NCI-H1930 (cell line): ENCODE data around the gene KRT36.

Source experiments
- DNase-seq, 2 experiments: peaks; one replicate each; lab custom pipeline; 2025; lab: John Stamatoyannopoulos, UW

Gene KRT36

DNA sequence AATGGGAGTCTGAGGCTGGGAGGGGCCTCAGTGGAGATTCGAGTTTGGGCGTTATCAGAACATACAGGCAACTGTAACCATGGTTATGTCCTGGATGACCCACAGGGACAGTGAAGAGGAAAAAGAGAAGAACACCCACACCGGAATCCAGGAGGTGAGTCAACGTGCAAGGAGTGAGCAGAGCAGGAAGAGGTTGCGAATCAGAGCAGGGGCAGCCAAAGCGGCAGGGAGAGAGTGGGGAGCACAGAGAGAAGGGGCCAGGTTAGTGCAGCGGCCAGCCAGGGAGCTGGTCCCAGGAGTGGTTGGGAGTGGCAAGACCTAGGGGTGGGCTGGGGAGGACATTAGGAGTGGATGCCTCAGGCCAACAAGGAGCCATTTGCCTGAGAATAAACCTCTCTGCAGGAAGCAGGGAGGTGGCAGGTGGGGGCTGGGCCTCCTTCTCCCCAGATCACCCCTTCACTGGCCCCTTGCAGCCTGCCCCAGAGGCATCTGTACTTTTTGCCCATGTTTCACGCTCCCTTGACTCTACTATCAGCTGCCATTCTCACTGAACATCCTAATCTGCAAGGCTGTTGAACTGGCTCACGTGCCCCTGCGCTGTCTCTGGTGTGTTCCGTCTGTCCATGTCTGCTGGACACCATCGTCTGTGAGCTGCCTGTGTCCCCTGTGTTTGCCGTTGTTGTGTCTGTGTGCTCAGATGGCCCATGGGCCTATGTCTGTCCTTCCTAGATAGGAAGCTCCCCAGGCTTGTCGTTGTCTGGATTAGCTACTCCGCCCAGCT is 10.6 kb upstream of the KRT36 start:
- DNase-seq, result no peak

DNA sequence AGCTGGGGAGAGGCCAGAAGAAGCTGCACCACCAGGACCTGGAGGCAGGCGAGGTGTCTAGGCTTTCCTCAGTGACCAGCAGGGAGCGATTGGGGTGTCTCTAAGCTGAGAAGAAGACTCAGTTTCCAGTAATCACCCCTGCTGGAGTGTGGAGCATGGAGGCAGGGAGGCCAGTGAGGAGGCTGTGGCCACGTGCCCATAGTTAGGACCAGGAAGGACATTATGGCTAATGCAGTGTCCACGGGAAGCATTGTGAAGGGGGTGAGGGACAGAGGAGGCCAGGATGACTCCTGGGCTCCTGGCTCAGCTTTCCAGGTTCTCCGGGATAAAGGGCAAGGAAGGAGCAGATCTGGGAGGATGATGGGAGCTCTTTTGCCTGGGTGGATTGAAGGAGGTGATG is 10.0 kb upstream of the KRT36 start:
- no peak for DNase-seq

GRCh38 chr17:41498276-41498675 is 8.6 kb upstream of the KRT36 start:
- DNase-seq, result no peak

- DNase-seq, result peak in 1 of 2 experiments; percentile 13
Measured at GRCh38 chr17:41496803-41497484, 7.2 kb upstream of the KRT36 start.

GRCh38 chr17:41494524-41494923 is 4.8 kb upstream of the KRT36 start:
- no peak for DNase-seq

- no peak for DNase-seq
Measured at GRCh38 chr17:41492771-41493170, 3.1 kb upstream of the KRT36 start.

GRCh38 chr17:41492351-41492750 is 2.6 kb upstream of the KRT36 start:
- DNase-seq, result no peak

- DNase-seq, result no peak
Measured at GRCh38 chr17:41491476-41491875, 1.8 kb upstream of the KRT36 start.

DNA sequence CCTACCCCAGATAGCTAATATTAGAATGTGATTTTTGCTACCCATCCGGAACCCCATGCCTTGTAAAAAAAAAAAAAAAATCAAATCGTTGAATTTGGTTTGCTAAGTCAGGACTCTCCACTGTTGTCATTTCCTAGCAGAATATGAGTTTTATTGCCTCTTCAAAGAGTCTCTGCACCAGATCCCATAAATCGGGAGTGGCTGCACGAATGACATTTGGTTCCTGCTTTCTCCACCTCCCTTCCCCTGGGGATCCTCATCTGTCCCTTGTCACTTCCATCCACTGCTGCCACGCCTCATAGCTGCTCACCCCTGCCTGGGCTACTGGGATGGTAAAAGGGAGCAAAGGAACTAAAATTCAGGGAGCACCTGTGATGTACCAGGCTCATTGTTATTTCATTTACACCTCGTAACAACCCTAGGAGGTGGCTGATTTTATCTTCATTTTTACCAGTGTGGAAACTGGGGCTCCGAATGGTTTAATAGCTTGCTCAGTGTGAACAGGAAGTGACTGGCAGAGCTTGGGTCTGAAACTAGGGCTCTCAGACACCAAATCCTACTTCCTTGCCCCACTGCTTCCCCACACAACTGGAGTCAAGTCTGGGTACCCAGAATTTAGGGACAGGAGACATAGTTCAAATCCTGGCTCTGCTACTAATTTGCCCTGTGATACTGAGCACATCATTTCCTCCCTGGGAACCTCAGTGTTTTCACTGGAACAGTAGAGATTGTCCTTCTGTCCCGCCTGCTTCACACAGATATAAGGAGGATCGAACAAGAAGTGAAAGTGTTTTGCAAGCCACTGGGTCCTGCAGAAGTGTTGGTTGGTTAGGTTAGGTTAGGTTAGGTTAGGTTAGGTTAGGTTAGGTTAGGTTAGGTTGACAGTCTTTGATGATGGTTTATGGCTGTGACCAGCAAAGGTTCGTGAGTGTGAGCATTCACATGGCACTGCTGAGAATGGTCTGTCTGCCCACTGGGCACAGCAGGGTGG is 585 bp upstream of the KRT36 start:
- DNase-seq, result no peak

GRCh38 chr17:41486809-41487530 is 2.7 kb downstream of the KRT36 start:
- peak in 1 of 2 experiments; percentile 12 for DNase-seq

DNA sequence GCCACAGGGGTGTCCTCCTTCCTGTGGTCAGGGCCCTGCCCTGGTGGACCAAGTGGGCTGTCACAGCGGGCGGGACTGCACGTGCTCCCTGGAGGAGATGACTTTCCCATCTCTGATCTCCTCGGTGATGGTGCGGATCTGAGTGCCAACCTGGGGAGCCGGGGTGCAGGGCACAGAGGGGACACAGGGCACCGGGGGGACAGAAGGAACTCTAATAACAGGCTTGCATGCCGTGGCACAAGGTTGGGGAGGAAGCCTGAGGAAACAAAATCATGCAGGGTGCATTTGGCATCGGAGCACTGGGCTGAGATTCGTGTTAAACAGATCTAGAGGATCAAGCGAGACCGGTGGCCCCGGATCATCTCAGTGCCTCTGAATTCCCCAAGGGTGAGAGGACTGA is 3.4 kb downstream of the KRT36 start:
- no peak for DNase-seq

GRCh38 chr17:41484920-41485904 is 4.5 kb downstream of the KRT36 start:
- no peak for DNase-seq

DNA sequence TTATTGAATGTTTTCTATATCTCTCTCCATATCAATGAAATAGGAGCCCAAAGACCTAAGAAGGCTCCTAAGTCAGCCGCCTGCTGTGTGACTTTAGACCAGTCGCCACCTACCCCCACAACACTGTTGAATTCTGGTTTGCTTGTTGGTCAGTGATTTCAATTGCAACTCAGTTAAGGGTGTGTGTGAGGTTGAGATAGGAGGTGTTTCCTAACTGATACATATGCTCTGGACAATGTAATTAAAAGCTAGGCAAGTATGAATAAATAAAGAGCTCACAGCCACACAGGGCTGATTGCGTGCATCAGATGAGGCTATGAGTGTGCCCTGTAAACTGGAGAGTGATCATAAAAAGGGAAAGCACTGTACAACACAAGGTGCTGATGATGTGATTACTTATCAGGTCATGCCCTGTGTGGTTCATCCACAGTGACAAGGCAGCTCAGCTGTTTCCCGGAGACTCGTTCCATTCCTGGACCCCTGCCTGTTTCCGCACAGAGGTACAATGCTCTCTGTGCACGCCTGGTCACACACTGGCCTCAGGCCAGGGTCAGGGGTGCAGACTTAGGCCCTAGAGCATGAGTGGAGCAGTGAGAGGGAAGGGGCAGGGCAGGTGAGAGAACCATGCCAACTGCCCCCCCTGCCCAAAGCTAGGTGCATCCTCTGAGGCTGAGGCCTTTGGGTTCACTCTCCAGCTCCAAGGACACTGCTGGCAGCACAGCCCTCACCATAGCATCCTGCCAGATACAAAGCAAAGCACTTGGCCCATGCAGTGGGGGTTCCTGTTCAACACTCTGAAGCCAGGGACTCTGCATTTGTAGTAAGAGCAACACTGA is 5.5 kb downstream of the KRT36 start:
- DNase-seq, result no peak

GRCh38 chr17:41483531-41483930 is 6.2 kb downstream of the KRT36 start:
- no peak for DNase-seq

- no peak for DNase-seq
Measured at GRCh38 chr17:41481036-41481435, 8.7 kb downstream of the KRT36 start, which contains the start of gene KRT35. Gene KRT35 (minus strand): TSS chr17:41481151. CDS start chr17:41481097, 54 bp downstream.

- DNase-seq, result no peak
Measured at GRCh38 chr17:41480581-41480980, 9.1 kb downstream of the KRT36 start.

GRCh38 chr17:41480136-41480535 is 9.6 kb downstream of the KRT36 start:
- no peak for DNase-seq

DNA sequence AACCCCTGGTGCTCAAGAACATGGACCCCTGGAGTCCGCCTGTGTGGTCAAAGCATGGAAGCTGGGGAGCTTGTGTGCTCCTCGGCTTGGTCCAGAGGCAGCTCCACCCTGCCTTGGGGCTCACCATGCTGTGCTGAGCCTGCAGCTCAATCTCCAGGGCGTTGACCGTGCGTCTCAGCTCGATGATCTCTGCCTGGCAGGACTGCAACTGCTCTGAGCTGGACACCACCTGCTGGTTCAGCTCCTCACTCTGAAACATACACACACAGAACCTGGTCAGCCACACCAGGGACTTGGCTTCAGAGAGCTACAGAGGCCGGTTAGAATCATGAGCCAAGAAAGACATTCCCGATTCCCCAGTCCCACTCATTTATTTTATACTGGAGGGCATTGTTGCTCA is 11.5 kb downstream of the KRT36 start:
- DNase-seq, result no peak
